Epidermal melanocyte (primary cell): Measurements from ENCODE around the gene MEGF11.
"Not testable (repeated sequence)": the region's sequence is repeated elsewhere in the genome, so short reads cannot be mapped to it uniquely, and the experiment has no call there.

Experiments
- DNase-seq: peaks from one replicate; pipeline ENCODE4 v3.0.0; 2011; ENCODE audit warnings: low spot score; ENCODE audit not compliant: insufficient read length

The MEGF11 gene

GRCh38 chr15:65867933-65868332 is 385.6 kb downstream of the MEGF11 start:
- not testable (repeated sequence) for DNase-seq

DNA sequence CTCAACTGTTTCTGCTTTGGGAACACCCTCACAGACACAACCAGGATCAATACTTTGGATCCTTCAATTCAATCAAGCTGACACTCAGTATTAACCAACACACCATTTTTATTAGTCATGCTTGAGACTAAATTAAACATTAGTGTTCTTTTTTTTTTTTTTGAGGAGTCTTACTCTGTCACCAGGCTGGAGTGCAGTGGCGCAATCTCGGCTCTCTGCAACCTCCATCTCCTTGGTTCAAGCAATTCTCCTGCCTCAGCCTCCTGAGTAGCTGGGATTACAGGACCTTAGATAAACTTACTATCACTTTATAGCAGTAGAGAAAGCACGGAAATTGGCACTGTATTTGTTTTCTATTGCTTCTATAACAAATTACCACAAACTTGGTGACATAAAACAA is 386.3 kb downstream of the MEGF11 start:
- no peak for DNase-seq

GRCh38 chr15:65863106-65863505 is 390.4 kb downstream of the MEGF11 start:
- no peak for DNase-seq

GRCh38 chr15:65862682-65863081 is 390.9 kb downstream of the MEGF11 start:
- DNase-seq: no peak

- DNase-seq: no peak
Observed at GRCh38 chr15:65857718-65858402, 395.7 kb downstream of the MEGF11 start.

DNA sequence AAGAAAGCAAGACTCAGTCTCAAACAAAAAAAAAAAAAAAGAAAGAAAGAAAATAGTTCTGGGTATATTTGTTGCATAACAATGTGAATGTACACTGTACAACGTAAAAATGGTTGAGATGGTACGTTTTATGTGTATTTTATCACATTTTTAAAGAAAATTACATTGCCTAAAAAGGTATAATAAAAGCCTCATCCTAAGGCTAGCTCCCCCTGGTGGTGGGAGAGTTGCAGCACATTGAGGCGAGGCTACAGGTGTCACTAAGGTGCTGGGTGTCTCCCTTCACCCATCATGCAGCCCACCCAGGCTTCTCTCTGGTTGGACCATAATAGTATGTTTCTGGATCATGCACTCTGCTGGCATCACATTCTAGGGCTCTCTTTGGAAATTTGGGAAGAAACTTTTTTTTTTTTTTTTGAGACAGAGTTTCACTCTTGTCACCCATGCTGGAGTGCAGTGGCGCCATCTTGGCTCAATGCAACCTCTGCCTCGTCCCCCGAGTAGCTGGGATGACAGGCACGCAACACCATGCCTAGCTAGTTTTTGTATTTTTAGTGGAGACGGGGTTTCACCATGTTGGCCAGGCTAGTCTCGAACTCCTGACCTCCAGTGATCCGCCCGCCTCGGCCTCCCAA is 396.6 kb downstream of the MEGF11 start:
- DNase-seq: no peak

- no peak for DNase-seq
Observed at GRCh38 chr15:65851981-65852380, 401.6 kb downstream of the MEGF11 start.

DNA sequence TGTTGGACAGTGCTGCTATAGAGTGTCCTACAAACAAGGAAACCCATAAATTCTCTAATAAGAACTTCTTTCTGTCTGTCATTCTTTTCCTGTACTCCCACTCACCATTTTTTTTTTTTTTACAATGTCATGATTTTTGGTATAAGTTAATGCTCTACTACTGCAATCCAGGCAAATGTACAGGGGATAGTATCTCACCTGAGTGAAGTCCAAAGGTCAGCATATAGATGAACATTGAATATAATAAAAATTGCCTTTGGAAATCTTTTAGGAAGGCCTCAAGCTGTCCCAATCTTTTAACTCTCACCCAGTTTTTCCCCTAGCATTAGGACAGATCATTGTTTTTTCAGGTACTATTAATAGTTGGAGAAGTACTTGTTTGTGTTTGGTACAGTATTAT is 405.6 kb downstream of the MEGF11 start:
- no peak for DNase-seq

- DNase-seq: no peak
Observed at GRCh38 chr15:65845826-65846519, 407.6 kb downstream of the MEGF11 start.
